ENCODE results near the gene PKD1.
A peak's percentile ranks its signal among the peaks of the same experiment; 100 is the strongest.

The PKD1 gene

GRCh38 chr16:2147378-2147777 lies 11.7 kb upstream of the PKD1 start:
- Histone ChIP-seq H3K79me1 (replicated peaks; ENCODE audit: low read length, poor library complexity, severe bottlenecking) (peaks cover 2% of the 10 kb centered on the region), H3K27me3 (ENCODE audit: control insufficient read depth in 1 of 2, insufficient read depth in 1 of 2, low read length in 2 of 2) (no peaks in the 10 kb centered on the region), H3K36me3 (ENCODE audit: control insufficient read depth in 1 of 2, insufficient read depth in 2 of 2, low read depth in 1 of 2, low read length in 2 of 2) (peaks cover 12 to 30% of the 10 kb centered on the region in 2 experiments), H2BK15ac (ENCODE audit: low read depth, poor library complexity, severe bottlenecking) (no peak overlapping the region), H3K4me2 (ENCODE audit: low read length, poor library complexity, severe bottlenecking) (no peak overlapping the region), H4K91ac (ENCODE audit: low read length) (no peak overlapping the region), H2AK5ac (ENCODE audit: low read length, severe bottlenecking) (peak overlapping the region; percentile 5), H3K4me1 (ENCODE audit: control insufficient read depth, insufficient read depth, low read depth, low read length) (peaks cover 54% of the 10 kb centered on the region), H2BK5ac (ENCODE audit: low read depth, low read length, poor library complexity, severe bottlenecking) (no peak overlapping the region), H4K8ac (ENCODE audit: low read length) (no peak overlapping the region), H3K9me3 (ENCODE audit: control insufficient read depth, low read length) (no peaks in the 10 kb centered on the region), H3K4ac (ENCODE audit: low read depth in 1 of 2, low read length in 2 of 2) (no peak overlapping the region), H3K14ac (ENCODE audit: low read length in 2 of 2) (no peak overlapping the region), H3K4me3 (ENCODE audit: insufficient read depth in 1 of 2, low read depth in 1 of 2, low read length in 2 of 2) (no peak overlapping the region), H2BK120ac (ENCODE audit: low read depth, low read length) (no peak overlapping the region), H2BK12ac (ENCODE audit: low read length in 2 of 2) (no peak overlapping the region), H3K9ac (ENCODE audit: low read length) (no peak overlapping the region), H3K18ac (ENCODE audit: low read depth in 1 of 2, low read length in 2 of 2) (no peak overlapping the region), H3K23ac (ENCODE audit: low read length in 2 of 2) (no peak overlapping the region), H2AFZ (ENCODE audit: low read depth, low read length) (no peak overlapping the region), H3K27ac (ENCODE audit: low read length, poor library complexity, severe bottlenecking) (no peak overlapping the region)
- DNase-seq, result no peak
- 83% methylated on average over 5 of the region's 6 CpGs for WGBS

DNA sequence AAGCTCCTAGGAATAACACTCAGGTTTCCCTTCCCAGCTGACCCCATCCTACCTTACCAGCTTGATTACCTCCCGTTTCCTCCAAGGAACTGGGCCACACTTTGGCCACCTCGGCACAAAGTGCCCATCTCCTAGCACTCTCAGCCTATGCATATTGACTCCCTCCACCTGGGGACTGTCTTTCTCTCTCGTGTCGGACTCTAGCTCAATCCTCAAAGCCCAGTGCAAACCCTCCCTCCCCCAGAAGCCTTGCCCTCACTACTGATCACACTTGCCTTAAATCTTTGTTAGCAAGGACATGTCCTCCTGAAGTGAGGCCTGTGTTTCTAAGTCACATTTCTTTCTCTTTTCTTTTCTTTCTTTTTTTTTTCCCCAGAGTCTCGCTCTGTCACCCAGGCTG lies 10.1 kb upstream of the PKD1 start:
- Histone ChIP-seq H2BK15ac (ENCODE audit: low read depth, poor library complexity, severe bottlenecking) (no peak overlapping the region), H3K36me3 (ENCODE audit: control insufficient read depth in 1 of 2, insufficient read depth in 2 of 2, low read depth in 1 of 2, low read length in 2 of 2) (peaks cover under 1 to 15% of the 10 kb centered on the region in 2 experiments), H2BK5ac (ENCODE audit: low read depth, low read length, poor library complexity, severe bottlenecking) (no peak overlapping the region), H2BK12ac (ENCODE audit: low read length in 2 of 2) (no peak overlapping the region), H2AK5ac (ENCODE audit: low read length, severe bottlenecking) (no peak overlapping the region), H3K14ac (ENCODE audit: low read length in 2 of 2) (no peak overlapping the region), H3K4me1 (ENCODE audit: control insufficient read depth, insufficient read depth, low read depth, low read length) (peaks cover 40% of the 10 kb centered on the region), H3K4ac (ENCODE audit: low read depth in 1 of 2, low read length in 2 of 2) (no peak overlapping the region), H2BK120ac (ENCODE audit: low read depth, low read length) (no peak overlapping the region), H4K91ac (ENCODE audit: low read length) (no peak overlapping the region), H2AFZ (ENCODE audit: low read depth, low read length) (no peak overlapping the region), H3K9ac (ENCODE audit: low read length) (no peak overlapping the region), H3K18ac (ENCODE audit: low read depth in 1 of 2, low read length in 2 of 2) (no peak overlapping the region), H3K79me1 (replicated peaks; ENCODE audit: low read length, poor library complexity, severe bottlenecking) (peaks cover 2% of the 10 kb centered on the region), H3K27ac (ENCODE audit: low read length, poor library complexity, severe bottlenecking) (no peak overlapping the region), H3K4me3 (ENCODE audit: insufficient read depth in 1 of 2, low read depth in 1 of 2, low read length in 2 of 2) (no peak overlapping the region), H3K23ac (ENCODE audit: low read length in 2 of 2) (no peak overlapping the region), H3K9me3 (ENCODE audit: control insufficient read depth, low read length) (no peaks in the 10 kb centered on the region), H4K8ac (ENCODE audit: low read length) (no peak overlapping the region), H3K4me2 (ENCODE audit: low read length, poor library complexity, severe bottlenecking) (no peak overlapping the region), H3K27me3 (ENCODE audit: control insufficient read depth in 1 of 2, insufficient read depth in 1 of 2, low read length in 2 of 2) (no peaks in the 10 kb centered on the region)
- WGBS, result 86% methylated on average over 5 of the region's 5 CpGs
- no peak for DNase-seq

- Histone ChIP-seq H3K79me1 (replicated peaks; ENCODE audit: low read length, poor library complexity, severe bottlenecking) (no peaks in the 10 kb centered on the region), H3K4me1 (ENCODE audit: control insufficient read depth, insufficient read depth, low read depth, low read length) (peaks cover 22% of the 10 kb centered on the region), H2AFZ (ENCODE audit: low read depth, low read length) (no peak overlapping the region), H2BK120ac (ENCODE audit: low read depth, low read length) (peak overlapping the region; percentile 19), H2BK5ac (ENCODE audit: low read depth, low read length, poor library complexity, severe bottlenecking) (no peak overlapping the region), H3K4ac (ENCODE audit: low read depth in 1 of 2, low read length in 2 of 2) (no peak overlapping the region), H3K9ac (ENCODE audit: low read length) (no peak overlapping the region), H3K18ac (ENCODE audit: low read depth in 1 of 2, low read length in 2 of 2) (no peak overlapping the region), H3K23ac (ENCODE audit: low read length in 2 of 2) (no peak overlapping the region), H3K27me3 (ENCODE audit: control insufficient read depth in 1 of 2, insufficient read depth in 1 of 2, low read length in 2 of 2) (no peaks in the 10 kb centered on the region), H2BK15ac (ENCODE audit: low read depth, poor library complexity, severe bottlenecking) (no peak overlapping the region), H2BK12ac (ENCODE audit: low read length in 2 of 2) (no peak overlapping the region), H3K4me3 (ENCODE audit: insufficient read depth in 1 of 2, low read depth in 1 of 2, low read length in 2 of 2) (no peak overlapping the region), H4K91ac (ENCODE audit: low read length) (no peak overlapping the region), H3K27ac (ENCODE audit: low read length, poor library complexity, severe bottlenecking) (no peak overlapping the region), H3K36me3 (ENCODE audit: control insufficient read depth in 1 of 2, insufficient read depth in 2 of 2, low read depth in 1 of 2, low read length in 2 of 2) (peaks cover 0 to 12% of the 10 kb centered on the region in 2 experiments), H3K4me2 (ENCODE audit: low read length, poor library complexity, severe bottlenecking) (no peak overlapping the region), H4K8ac (ENCODE audit: low read length) (no peak overlapping the region), H3K9me3 (ENCODE audit: control insufficient read depth, low read length) (no peaks in the 10 kb centered on the region), H2AK5ac (ENCODE audit: low read length, severe bottlenecking) (no peak overlapping the region), H3K14ac (ENCODE audit: low read length in 2 of 2) (no peak overlapping the region)
- whole genome bisulfite sequencing, result 89% methylated on average over 17 of the region's 17 CpGs
- DNase-seq, result no peak
Measured at GRCh38 chr16:2143878-2144485, 8.3 kb upstream of the PKD1 start.

- Histone ChIP-seq H3K4ac (ENCODE audit: low read depth in 1 of 2, low read length in 2 of 2) (no peak overlapping the region), H3K4me2 (ENCODE audit: low read length, poor library complexity, severe bottlenecking) (no peak overlapping the region), H2AK5ac (ENCODE audit: low read length, severe bottlenecking) (no peak overlapping the region), H3K79me1 (replicated peaks; ENCODE audit: low read length, poor library complexity, severe bottlenecking) (no peaks in the 10 kb centered on the region), H2AFZ (ENCODE audit: low read depth, low read length) (no peak overlapping the region), H3K4me1 (ENCODE audit: control insufficient read depth, insufficient read depth, low read depth, low read length) (peaks cover 16% of the 10 kb centered on the region), H2BK120ac (ENCODE audit: low read depth, low read length) (peak overlapping the region; percentile 19), H3K36me3 (ENCODE audit: control insufficient read depth in 1 of 2, insufficient read depth in 2 of 2, low read depth in 1 of 2, low read length in 2 of 2) (peaks cover 0 to 12% of the 10 kb centered on the region in 2 experiments), H2BK12ac (ENCODE audit: low read length in 2 of 2) (no peak overlapping the region), H2BK15ac (ENCODE audit: low read depth, poor library complexity, severe bottlenecking) (no peak overlapping the region), H4K8ac (ENCODE audit: low read length) (no peak overlapping the region), H3K27ac (ENCODE audit: low read length, poor library complexity, severe bottlenecking) (no peak overlapping the region), H3K14ac (ENCODE audit: low read length in 2 of 2) (peak overlapping the region in 1 of 2 experiments; percentile 8), H3K4me3 (ENCODE audit: insufficient read depth in 1 of 2, low read depth in 1 of 2, low read length in 2 of 2) (no peak overlapping the region), H3K9ac (ENCODE audit: low read length) (no peak overlapping the region), H4K91ac (ENCODE audit: low read length) (no peak overlapping the region), H2BK5ac (ENCODE audit: low read depth, low read length, poor library complexity, severe bottlenecking) (no peak overlapping the region), H3K27me3 (ENCODE audit: control insufficient read depth in 1 of 2, insufficient read depth in 1 of 2, low read length in 2 of 2) (no peaks in the 10 kb centered on the region), H3K18ac (ENCODE audit: low read depth in 1 of 2, low read length in 2 of 2) (no peak overlapping the region), H3K9me3 (ENCODE audit: control insufficient read depth, low read length) (no peaks in the 10 kb centered on the region), H3K23ac (ENCODE audit: low read length in 2 of 2) (no peak overlapping the region)
- DNase-seq, result no peak
- WGBS, result 83% methylated on average over 31 of the region's 31 CpGs
Measured at GRCh38 chr16:2142942-2143877, 7.5 kb upstream of the PKD1 start.

Measured in mesenchymal stem cell (in vitro differentiated cells and primary cell).